KG1 (cell line): ENCODE results near the gene CP.

Source experiments
- DNase-seq: peaks from one replicate; lab custom pipeline; 2025; lab: John Stamatoyannopoulos, UW

CP gene

DNA sequence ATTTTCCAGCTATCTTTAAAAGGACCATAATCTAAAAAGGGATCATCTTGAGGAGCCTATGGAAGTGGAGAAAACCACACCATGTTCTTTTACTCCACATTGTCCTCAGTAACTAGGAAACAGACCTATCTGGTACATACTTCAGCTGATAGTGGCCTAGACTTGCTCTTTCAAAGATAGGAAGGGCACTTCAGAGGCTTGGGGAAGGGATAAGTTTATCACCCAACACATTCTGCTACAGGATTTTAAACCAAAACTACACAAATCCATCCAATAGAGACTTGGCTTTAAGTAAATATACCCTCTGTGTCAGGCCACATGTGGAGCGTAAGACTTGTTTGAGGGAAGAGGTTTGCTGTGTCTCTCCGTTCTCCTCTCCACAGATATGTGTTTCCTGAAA, 35.4 kb downstream of the CP start:
- DNase-seq: no peak

DNA sequence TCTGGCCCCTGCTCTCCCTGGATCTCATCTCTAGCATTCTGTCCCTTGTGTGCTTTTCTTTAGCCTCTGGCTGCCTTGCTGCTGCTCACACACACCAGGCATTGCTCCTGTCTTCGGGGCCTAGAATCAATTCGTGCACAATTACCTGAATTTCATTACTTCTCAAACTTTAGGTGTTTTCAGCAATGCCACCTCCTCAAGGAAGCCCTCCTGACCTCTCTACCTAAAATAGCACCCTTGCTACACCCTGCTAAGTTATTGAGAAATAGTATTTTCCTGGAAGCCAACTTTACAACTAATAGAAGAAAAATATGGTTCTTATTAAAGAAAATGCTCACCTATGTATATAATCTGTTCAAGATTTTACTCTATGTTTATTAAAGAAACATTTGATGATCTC, 40.4 kb downstream of the CP start:
- no peak for DNase-seq

DNA sequence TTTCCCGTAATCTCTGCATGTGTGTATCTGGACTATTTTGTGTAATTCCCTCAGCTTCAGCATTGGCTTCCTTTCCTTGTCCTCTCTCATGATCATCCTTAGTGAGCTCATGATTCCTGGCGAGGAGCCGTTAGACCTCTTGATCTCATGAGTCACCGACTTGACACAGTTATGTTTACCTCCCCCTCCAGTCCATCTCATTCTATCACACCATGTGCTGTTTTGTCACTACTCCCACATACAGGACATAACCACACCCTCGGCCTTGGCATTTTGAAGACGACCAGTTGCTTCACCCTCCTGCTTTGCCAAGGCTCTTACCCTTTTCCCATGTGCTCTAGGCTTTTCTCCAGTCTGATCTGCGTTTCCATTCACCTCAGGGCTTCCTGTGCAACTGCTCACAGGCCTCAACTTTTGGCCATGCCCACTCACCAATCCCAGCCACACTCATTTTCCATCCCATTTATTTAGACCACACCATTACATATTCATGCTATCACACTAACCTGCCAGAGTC, 41.5 kb downstream of the CP start:
- DNase-seq: no peak

DNA sequence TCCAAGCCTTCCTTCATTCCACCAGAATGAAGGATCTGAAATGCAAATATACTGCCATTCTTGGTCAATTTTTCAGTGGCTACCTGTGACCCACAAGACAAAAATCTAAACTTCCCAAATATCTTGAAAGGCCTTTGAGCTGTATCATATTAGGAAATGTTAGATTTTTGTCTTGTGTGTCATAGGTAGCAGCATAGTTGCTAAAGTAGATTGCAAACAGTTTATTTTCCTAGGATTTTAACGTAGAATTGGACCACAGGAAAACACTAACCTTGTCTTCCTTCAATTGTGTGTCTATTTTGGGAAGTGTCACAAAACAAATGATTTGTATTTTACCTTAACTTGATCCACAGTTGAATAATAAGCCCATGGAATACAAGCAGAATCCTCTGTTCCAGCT, 42.4 kb downstream of the CP start:
- no peak for DNase-seq

DNA sequence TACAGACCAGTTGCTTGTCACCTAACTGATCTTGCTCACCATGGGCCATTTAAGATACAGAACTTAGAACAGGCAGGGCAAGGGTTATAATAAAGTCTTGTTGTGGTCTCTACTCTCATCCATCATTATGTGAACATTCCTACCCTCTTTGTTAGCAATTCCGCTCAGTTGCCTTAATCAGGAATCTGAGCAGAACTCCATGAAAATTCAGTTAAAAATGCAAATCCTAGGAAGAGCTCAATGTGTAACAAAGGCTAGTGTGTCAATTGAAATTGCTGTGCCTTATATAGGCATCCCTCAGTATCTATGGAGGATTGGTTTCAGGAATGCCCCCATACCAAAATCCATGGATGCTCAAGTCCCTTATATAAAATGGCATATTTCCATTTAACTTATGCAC, 44.5 kb downstream of the CP start:
- DNase-seq: no peak

- DNase-seq: no peak
These were observed 46.7 kb downstream of the CP start for GRCh38 chr3:149174901-149175300.

GRCh38 chr3:149170672-149171071, 51.0 kb downstream of the CP start:
- no peak for DNase-seq

DNA sequence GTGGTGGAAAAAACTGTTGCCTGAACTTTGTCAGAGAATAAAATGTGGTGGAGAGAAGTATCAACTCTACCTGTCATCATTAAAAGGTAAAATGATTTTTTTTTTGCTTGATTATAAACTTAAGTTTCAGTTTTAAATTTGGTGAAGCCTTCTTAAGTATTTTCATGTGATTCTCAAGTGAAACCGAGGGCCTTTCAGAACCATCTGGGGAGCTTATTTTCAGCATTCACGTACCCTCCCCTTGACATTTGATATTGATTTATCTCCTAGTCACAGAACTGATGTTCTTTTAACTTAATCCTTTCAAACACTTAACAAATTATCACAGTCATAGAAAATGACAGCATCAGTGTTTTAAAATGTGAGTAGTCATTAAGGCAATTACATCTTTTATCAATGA, 53.7 kb downstream of the CP start:
- DNase-seq: no peak

DNA sequence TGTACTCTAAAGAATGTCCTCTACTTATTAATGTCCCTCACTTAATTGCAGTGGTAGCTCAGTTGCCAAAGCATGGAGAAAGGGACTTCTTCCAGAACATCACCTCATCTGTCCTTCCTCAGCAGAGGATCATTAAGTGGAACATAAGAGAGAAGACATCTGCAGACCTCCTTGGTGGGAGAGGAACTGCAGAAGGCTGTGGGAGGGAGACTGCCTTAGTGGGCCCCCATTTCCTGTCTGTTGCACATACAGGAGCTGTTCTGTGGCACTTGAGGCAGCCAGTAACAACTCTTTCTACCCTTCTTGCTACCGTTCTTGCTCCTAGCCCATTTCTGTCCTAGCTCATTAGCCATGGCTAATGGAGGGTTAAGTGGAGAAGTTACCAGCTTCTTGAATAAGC, 58.6 kb downstream of the CP start:
- peak; percentile 17 for DNase-seq

GRCh38 chr3:149162007-149162406, 59.6 kb downstream of the CP start:
- DNase-seq: no peak

DNA sequence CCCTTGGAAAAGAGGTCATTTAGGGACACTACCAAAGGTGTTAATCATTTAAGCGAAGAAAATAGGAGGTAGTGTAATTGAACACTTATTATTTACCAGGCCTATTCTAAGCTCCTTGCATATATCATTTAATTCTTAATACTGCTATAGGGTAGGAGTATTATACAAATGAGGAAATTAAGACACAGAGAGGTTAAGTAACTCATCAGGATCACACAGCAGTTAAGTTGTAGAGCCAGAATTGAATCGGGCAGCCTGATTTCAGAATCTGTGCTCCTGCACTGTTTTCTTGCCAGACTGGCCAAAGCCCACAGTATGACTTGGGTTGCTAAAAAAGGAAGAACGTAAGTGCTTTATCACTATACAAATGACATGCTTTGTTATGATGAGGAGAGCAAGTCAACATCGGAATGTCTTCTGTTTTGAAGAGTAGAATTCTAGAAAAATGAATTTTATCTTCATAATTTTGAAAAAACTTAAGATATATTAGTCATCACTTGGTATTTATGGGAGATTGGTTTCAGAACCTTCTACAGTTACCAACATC, 60.8 kb downstream of the CP start:
- DNase-seq: no peak

DNA sequence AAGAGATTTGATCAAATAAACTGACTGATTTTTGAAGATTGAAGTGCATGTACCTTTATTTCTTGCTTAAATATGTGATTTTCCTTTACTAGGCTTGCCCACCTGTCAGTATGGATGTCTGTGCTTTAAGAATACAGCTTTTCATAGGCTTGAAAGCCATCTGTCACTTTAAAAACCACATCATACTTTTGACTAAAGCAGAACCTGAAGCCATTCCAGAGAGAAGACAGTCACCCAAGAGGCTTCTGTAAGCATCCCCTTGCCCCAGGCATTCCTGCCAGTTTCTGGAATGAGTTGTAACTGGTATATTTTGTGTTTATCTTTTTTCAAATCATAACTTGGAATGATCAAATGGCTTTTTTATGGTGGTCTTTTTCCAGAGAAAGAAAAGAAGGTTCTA, 68.2 kb downstream of the CP start:
- no peak for DNase-seq

GRCh38 chr3:149152420-149152819, 69.2 kb downstream of the CP start:
- no peak for DNase-seq

DNA sequence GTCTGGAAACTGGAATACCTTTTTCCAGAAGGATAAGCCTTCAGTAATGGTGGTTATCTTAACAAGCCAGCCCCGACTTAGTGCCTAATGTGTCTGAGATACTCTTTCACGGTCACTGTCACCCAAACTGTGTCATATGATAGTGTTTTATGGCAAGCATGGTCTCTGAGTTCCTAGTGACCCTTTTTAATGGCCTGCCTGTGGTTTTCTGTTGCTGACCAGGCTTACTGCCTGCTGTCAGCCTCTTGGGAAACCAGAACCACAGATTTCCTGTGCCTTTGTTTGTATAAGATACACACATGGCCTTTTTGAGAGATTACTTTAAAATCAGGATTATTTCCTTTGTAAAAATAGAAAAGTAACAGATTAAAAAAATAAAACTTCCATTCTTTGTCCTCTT, 69.8 kb downstream of the CP start:
- peak; percentile 2 for DNase-seq

- DNase-seq: no peak
These were observed 71.2 kb downstream of the CP start for GRCh38 chr3:149150436-149150835.

- DNase-seq: peak; percentile 40
These were observed 75.7 kb downstream of the CP start for GRCh38 chr3:149145974-149146373.

- no peak for DNase-seq
These were observed 76.3 kb downstream of the CP start for GRCh38 chr3:149145356-149145755.

GRCh38 chr3:149142682-149143081, 78.9 kb downstream of the CP start:
- no peak for DNase-seq

DNA sequence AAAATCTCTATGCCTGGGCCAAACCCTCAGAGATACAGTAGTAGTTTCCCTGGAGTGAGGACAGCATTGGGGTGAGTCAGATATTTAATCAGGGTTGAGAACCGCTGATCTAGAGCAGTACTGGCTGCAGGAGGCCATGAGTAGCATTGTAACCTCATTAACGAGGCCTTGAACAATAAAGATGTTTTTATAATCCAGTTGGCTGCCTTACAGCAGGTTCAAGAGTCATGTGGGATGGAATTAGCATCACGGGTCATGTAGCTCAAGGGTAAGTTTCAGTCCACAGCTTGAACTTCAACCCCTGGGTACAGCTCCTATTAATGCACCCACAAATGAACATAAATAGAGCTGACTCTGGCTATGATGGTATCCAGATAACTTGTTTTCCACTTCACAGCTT, 87.1 kb downstream of the CP start:
- DNase-seq: no peak

DNA sequence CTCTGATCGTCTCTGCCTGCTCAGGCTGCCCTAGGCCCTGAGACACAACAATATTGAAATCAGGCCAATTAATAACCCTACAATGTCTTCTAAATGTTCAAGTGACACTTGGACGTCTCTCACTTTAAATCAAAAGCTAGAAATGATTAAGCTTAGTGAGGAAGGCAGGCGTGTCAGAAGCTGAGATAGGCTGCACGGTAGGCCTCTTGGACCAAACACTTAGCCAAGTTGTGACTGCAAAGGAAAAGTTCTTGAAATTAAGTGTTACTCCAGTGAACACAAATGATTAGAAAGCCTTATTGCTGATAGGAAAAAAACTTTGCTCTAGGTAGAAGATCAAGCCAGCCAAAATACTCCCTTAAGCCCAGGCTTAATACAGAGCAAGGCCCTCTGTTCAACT, 90.0 kb downstream of the CP start:
- no peak for DNase-seq

- DNase-seq: peak; percentile 78
These were observed 92.1 kb downstream of the CP start, which contains the start of gene HPS3 for GRCh38 chr3:149129326-149130205. TSS of gene HPS3 (plus strand) at chr3:149129638. CDS start at chr3:149129724, 86 bp downstream.

GRCh38 chr3:149128821-149129220, 92.8 kb downstream of the CP start:
- no peak for DNase-seq

DNA sequence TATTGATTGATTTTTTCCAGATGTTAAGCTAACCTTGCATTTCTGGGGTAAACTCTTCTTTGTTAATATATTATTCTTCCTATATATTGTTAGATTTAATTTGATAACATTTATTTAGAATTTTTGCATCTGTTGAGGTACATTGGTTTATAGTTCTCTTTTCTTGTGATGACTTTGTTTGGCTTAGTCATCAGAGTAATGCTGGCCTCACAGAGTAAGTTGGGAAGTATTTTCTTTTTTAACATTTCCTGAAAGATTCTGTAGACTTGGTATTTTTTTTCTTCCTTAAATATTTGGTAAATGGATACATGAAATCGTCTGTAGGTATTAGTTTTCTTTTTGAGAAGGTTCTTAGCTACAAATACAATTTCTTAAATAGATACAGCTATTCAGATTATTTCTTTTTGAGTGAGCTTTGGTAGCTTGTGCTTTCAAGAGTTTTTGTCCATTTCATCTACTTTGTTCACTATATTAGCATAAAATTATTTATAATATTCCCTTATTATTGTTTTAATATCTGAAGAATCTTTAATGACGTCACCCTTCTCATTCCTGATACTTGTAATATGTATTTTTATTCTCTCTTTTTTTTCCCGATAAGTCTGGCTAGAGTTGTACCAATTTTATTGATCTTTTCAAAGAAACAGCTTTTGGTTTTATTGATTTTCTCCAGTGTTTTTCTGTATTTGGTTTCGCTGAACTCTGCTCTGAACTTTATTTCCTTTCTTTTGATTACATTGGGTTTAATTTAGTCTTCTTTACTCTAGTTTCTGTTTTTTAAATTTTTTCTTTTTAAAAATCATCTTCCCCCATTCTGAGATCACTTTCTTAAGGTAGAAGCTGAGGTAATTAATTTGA, 98.7 kb downstream of the CP start:
- DNase-seq: no peak
